CD4-positive, alpha-beta T cell treated with Interleukin-4 for 4 hours (primary cell): Measurements from ENCODE around the gene MRGPRD.
"Not testable (repeated sequence)": the region's sequence is repeated elsewhere in the genome, so short reads cannot be mapped to it uniquely, and the experiment has no call there.

Experiments
- DNase-seq: peaks from one replicate; pipeline ENCODE4 v3.0.0-alpha.2; 2020

MRGPRD gene

DNA sequence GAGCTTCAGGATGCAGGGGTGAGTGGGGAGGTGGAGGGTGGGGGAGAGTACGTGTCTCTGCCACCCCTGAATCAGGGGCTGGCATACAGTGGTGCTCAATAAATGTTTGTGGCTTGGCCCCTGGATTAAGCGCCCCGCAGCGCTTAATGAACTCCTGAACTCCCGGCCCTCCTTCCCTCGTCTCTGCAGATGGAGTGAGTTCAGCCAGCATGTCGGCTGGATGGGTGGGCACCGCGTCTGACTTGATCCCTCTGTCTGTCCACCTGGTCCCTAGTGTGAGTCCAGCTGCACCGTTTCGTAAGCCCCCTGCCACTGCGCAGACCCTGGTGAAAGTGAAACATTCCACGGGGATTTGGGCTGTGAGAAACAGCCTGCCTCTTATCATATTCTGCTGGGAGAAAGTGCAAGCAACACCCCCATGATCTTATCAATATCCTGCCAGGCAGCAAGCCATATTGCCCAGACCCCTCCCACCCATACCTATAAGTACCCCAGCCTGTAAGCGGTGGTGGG lies 12.0 kb upstream of the MRGPRD start:
- no peak for DNase-seq

DNA sequence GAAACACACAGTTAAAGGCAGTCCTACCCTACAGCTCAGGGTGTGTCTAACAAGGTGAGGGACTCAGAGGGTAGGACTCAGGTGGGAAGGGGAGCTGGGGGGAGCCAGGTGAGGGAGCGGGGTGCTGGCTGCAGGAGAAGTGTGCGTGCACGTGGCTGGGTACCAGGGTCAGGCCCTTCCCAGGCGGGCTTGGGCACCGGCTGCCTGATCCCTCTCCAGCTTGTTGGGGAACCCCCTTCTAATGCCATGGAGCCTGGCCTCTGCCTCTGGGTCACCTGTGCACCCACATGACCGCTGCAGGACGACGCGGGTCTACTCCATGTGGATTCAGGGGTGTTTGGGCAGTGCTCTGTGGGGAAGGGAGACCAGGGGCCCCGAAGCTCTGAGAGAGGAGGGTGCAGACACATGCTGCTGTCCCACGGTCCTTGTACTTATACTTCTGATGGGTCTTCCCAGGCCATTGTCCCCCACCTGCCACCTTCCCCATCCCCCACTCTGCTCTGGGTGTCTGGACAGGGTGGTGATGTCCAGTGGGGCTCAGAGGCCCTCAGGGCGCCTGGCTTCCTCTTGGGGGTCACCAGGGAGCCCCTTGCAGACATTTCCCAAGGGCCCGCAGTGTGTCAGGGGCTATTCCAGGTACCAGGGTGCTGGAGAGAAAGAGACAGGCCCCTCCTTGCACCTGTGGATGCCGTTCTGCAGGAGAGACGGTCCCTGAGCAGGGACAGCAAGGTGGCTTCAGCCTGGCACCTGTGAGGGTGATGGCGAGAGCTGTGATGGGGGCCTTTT lies 10.4 kb upstream of the MRGPRD start:
- DNase-seq, result no peak

DNA sequence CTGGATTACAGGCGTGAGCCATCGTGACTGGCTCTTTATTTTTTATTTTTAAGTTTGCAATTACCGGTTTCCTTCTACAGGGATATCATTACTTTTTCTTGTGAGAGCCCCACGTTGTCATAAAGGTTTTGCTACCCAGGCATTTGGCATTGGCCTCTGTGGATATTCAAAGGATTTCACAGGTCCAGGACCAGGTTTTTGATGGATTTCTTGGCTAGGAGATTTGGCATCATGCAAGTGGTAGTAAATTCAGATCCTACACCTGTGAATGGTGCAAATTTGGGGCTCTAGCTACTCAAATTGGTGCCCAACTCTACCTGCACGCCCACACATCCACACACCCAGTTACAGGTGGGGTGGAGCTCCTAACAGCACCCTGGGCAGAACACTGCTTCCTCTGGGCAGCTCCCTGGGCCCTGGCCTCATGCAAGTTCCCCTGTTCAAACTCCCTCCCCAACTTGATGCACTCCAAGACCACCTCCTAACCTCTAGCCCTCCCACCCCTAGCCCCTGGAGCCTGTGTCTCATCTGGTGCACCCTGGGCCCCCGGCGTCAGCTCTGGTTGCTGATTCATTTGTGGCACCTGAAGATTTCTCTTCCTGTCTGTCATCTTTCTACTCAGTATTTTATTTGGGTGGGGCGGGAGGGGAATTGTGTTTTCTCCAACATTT lies 9.3 kb upstream of the MRGPRD start:
- DNase-seq, result no peak

DNA sequence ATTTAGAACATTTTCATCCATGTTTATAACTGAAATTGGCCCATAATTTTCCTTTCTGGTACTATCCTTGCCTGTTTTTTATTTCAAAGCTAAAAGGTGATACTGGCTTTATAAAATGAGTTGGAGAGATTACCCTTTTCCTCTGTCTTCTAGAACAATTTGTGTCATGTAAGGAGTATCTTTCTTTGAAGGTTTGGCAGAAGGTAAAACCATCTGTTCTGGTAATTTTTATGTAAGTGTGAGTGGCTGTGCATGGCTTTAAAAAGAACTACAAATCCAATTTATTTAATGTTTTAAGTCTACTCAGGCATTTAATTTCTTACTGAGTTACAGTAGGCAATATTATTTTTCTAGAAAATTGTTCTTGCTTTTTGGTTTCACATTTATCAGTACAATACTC lies 7.7 kb upstream of the MRGPRD start:
- DNase-seq, result no peak

DNA sequence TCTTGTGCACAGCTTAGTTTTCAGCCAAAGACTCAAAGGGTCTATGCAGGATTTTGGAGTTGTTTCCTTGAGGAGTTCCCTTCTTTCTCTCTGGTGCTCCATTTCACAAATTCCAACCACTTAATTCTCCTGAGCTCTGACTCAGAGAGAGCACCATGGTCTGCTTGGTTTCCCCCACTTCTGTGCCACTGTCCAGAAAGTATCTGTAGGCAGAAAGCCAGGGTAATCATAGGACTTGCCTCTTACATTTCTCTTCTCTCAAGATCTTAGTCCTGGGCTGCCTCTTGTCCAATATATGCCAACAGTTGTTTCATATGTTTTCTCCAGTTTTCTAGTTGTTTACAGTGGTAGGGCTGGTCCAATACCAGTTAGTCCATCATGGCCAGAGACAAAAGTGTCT lies 6.4 kb upstream of the MRGPRD start:
- no peak for DNase-seq

DNA sequence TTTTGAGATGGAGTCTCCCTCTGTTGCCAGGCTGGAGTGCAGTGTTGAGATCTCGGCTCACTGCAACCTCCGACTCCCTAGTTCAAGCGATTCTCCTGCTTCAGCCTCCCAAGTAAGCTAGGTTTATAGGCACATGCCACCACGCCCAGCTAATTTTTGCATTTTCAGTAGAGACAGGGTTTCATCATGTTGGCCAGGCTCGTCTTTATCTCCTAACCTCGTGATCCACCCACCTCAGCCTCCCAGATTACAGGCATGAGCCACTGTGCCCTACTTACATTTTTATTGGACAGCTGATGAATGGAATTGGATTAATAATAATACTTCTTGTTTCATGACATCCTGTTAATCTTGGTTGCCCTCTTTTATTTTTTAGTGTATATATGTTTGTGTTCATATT lies 3.0 kb upstream of the MRGPRD start:
- no peak for DNase-seq

DNA sequence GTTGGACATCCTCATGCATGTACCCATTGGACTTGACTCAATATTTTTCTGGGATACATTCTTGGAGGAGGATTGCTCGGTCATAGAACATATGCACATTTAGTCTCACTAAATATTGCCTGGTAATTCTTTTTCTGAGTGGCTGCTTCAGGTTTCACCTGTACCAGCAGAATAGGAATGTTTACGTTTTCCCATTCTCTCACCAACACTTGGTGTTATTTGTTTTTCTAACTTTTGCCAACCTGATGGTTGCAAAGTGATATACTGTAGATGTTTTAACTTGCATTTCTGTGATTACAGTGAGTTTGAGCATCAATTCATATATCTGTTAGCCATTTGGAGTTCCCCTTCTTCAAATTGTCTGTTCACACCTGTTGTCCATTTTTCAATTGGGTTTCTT lies 1.3 kb upstream of the MRGPRD start:
- DNase-seq, result no peak

DNA sequence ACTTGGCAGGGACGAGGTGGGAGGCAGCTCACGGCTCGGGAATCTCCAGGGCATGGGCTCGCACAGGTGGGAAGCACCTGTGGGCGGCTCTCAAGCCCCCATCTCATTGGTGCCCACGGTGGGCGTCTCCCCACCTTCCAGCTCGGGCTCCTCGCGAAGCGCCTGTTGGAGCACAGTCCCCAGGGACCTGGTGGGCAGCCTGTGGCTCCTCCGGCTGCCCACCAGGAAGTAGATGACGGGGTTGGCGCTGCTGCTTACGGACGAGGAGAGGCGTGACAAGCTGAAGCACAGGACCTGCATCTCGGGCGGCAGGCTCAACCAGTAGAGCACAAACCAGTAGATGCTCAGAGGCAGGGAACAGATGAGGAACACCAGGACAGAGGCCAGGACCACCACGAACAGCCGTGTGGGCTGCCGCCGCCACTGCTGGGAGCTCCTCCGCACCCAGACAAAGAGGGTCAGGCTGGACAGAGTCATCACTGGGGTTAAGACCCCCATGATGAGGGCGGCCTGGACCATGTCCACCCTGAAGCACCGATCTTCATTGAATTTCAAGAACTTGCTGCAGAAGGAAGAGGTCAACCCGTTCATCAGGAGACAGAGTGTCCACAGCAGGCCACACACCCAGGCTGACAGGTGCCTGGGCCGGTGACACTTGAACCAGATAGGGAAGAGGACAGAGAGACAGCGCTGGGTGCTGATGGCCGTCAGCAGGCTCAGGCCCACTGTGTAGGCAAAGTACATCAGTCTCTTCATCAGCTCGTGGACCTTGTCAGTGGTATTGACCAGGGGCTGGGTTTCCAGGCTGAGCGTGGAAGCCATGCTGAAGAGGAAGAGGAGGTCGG lies 633 bp downstream of the MRGPRD start:
- no peak for DNase-seq

DNA sequence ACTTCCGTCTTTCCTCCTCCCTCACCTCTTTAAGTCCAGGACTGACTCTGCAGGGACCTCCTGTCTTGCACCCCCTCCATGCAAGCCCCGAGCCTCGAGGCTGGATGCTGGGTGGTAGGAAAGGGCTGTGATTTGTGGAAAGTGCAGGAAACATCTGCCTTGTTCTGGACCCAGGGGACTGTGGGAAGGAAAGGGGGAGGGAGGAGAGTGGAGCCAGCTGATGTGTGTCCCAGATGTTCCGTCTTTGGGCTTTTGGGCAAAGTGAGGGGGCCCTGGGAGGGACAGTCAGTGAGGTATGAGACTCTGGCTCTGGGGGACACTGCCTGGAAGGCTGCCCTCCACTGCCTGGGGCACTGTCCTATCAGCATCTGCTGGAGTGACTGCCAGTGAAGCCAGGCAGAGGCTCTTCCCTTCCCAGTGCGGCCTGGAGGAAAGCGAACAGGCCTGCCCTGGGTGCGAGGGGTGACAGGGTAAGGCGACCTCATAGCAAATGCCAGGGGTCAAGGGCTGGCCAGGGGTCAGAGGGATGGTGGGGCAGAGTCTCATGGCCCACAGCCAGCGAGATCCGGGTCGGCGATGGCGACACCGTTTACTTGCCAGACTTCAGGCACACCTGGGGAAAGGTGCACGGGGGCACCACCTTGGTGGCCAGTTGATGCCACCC lies 1.7 kb downstream of the MRGPRD start:
- DNase-seq, result no peak

DNA sequence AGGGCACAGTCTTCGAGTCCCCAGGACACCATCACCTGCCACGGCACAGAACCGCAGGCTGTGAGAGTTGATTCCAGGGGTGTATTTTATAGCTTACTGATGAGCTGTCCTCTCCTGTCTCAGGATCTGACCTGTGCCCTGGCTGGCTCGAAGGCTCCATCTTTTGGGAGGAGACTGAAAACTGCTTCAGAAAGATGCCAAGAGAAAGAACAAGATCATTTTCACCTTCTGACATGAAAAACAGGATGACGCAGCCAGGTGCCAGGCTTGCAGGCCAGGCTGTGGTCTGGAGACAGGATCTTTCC lies 2.2 kb downstream of the MRGPRD start:
- DNase-seq, result no peak

DNA sequence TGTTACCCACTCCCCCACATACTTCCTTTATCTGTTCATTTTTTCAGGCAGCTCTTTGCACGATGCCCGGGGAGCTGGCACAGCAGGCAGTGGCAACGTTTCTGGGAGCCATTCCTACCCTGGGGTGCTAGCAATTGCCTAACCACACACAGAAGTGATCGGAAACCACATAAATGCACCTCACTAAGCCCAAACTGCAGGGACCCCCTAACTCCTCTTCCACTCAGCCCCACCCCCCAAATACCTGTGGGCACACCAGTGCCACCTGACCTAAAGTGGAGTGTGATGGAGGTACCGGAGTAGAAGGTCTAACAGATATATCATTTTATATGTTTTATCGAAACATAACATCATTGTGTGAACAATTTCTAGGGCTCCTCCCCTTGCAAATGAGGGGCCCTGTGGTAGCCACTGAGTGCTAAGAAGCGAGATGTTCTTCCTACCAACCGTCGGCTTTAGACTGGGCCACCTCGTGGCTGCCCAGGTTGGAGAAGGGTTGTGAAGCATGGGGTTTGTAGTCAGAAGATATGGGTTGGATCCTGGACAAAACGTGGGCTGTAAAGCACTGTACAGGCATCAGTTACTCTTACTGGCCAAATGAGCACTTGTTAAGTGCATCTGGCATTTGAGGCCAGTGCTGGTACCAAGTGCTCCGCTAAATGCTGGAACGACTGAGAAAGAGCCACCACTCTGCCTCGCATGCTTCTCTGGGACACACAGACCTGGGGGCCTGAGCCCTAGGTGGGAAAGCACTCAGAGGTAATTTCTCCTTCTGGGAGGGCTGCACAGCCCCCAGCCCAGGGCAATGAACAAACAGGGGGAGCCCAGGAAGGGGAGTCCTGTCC lies 2.8 kb downstream of the MRGPRD start:
- DNase-seq, result no peak

DNA sequence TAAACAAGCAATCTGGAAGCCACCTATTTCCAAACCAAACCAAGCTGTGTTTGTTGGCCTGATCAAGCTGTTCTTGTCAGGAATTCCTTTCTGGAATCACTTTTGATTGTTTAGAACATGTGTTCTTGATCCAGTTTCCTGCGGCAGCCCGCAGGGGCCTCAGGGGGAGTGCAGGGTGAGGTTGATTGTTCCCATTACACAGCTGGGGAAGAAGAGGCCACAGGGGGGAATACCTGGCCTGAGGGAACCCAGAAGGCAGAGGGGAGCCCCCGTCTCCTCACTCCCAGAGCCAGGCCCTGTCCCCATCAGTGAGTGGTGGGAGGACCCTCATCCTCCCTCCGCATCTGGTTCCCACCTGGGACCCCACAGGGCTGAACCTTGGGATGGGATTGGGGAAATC lies 4.2 kb downstream of the MRGPRD start:
- DNase-seq, result no peak

DNA sequence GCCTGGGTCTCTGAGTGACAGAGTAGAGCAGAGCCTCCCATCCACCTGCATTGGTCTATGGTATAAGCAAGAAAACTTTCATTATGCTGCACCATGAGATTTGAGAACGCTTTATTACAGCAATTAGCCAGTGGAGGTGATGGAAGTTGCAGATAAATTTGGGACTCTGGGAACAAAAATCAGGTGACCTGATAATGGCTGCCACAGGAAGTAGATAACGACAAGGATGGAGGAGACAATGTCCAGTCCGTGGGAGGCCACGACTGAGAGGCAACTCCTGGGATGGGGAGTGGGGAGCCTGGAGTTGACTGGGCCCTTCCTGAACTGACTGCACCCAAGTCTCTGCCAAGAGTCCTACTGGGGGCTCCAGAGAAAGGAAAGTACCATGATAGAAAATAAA lies 4.7 kb downstream of the MRGPRD start:
- DNase-seq, result no peak

DNA sequence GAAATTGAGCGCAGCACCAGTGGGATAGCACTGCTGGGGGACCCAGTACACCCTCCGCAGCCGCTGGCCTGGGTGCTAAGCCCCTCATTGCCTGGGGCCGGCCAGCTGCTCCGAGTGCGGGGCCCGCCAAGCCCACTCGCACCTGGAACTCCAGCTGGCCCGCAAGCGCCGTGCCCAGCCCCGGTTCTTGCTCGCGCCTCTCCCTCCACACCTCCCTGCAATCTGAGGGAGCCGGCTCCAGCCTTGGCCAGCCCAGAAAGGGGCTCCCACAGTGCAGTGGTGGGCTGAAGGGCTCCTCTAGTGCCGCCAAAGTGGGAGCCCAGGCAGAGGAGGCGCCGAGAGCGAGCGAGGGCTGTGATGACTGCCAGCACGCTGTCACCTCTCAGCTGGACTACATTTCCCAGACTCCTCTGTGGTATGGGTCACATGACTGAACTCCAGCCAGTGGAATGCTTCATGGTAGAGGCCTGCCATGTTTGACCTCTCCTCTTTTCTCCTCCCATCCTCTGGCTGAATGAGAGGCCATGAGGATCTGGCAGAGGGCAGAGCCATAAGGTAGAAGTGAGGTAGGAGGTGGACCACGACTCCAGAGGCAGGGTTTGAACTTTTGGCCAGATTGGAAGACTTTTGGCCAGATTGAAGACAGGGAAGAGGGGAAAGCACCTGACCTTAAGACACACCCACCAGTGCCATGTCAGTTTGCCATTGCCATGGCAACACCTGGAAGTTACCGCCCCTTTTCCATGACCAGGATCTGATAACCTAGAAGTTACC lies 6.2 kb downstream of the MRGPRD start:
- no peak for DNase-seq

DNA sequence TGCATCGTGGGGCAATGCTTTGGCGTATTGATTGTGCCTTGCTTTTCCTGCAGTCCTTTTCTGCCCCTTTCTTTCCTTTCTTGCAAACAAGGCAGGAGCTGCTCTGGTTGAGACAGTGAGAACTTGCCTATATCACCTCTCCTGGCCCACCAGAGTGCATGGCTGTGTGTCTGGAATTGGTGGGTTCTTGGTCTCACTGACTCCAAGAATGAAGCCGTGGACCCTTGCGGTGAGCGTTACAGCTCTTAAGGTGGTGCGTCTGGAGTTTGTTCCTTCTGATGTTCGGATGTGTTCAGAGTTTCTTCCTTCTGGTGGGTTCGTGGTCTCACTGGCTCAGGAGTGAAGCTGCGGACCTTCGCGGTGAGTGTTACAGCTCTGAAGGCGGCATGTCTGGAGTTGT lies 7.1 kb downstream of the MRGPRD start:
- DNase-seq, result not testable (repeated sequence)

DNA sequence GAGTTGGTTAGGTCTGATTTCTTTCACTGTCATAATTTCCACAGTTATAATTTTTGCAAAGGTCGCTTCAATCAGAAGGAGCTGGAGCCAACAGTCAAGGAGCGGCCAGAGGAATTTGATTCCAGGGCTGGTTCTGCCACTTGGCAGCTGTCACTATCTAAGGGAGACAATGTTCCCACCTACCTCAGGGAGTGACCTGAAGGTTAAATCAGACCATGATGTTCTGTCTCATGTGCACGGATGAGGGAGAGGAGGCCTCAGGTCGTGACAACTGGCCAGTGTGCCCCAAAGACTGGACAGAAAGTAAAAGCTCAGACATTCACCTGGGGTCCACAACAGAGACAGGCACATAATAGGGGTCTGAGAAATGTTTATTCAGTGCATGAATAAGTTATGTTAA lies 7.6 kb downstream of the MRGPRD start:
- DNase-seq, result no peak

DNA sequence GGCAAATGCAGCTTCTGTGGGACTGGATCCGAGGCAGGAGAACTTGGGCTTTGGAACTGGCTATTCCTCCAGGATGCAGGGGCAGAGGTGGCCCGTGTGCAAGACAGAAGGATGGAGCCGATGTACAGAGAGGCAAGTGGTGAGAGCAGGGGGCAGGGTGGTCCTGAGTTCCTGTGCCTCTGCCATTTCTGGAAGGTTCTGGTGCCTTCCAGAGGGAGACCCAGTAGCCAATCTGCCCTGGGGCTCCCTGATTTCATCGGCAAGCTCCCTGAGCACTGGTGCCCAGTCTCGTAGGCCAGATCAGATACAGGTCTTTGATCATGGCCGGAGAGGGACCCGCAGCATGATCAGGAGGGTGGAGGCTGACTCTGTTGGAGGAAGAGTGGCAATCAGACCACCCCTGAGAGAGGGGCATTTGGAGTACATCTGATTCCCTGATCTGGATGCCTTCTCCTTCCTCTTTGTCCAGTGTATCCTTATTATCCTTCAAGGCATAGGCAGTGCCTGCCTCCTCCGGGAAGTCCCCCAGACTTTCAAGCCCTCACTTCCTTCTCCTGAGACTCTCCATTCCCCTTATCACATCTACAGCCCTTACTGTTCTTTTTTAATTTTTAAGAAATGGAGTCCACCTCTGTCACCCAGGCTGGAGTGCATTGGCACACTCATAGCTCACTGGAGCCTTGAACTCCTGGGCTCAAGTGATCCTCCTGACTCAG lies 9.7 kb downstream of the MRGPRD start:
- no peak for DNase-seq

DNA sequence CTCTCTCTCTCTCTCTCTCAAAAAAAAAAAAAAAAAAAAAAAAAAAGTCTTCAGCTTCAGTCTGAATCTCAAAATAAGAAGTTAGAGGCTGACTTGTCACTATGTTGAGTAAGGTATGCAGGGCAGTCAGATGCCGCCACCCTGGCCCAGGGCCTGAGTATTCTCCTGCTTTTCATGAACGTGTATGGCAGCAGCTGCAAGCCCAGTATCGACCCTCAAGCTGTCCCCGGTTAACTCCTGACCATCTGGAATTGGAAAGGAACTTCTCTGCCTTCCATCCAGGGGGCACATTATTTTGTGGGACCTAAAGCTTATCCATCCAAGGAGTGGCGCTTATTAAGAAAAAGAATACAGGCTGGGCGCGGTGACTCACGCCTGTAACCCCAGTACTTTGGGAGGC lies 11.4 kb downstream of the MRGPRD start:
- no peak for DNase-seq

DNA sequence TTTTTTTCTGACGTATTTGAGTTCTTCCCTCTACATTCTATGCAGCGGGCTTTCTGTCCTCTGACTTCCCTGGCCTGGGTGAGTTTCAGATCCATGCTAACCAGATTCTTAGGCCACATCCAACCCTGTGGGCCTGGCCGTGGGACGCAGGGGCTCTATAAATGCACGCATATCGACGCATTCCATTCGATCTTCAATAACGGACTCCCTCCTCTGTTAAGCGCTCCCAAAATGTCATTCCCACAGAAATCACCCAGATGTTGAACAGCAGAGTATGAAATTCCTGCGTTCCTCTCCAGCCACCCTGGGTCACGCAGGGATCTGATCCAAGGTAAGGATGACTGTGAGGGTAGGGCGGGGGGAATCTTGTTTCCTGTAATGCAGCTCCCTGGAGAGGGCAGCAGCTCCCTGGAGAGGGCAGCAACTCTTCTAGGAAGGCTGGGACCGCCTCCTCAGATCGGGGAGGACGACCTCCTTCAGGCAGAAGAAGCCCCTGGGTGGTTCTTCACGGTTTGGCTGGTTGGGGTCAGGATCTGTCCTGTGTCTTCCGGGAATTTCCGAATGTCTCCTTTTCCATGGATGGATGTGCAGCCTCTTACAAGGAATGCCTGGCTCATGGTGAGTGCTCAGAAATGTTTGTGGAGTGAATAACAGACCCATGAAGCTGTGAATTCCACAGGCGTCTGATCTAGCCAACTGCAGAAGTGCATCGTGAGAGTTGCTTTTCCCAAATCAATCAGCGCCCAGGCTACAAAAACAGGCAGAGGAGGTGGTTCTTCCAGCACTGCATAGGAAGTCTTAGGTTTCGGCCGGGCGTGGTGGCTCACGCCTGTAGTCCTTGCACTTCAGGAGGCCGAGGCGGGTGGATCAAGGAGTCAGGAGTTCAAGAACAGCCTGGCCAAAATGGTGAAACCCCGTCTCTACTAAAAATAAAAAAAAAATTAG lies 12.2 kb downstream of the MRGPRD start:
- DNase-seq, result no peak
